Embryonic facial prominence (tissue), 1 donor: Measurements from ENCODE around the gene CISTR.
"Not testable (repeated sequence)": the region's sequence is repeated elsewhere in the genome, so short reads cannot be mapped to it uniquely, and the experiment has no call there.

Experiments
- DNase-seq: peaks from one replicate; pipeline ENCODE4 v3.0.0-alpha.2; 2016; ENCODE audit errors: extremely low spot score

Gene CISTR

GRCh38 chr12:53718567-53718966 is 33.2 kb downstream of the CISTR start:
- not testable (repeated sequence) for DNase-seq

GRCh38 chr12:53717319-53717718 is 34.5 kb downstream of the CISTR start:
- no peak for DNase-seq

- no peak for DNase-seq
Measured at GRCh38 chr12:53714004-53714403, 37.8 kb downstream of the CISTR start.

GRCh38 chr12:53713516-53713915 is 38.3 kb downstream of the CISTR start:
- DNase-seq, result no peak

GRCh38 chr12:53712059-53712643 is 39.6 kb downstream of the CISTR start:
- DNase-seq, result no peak

GRCh38 chr12:53710091-53710490 is 41.7 kb downstream of the CISTR start:
- no peak for DNase-seq

GRCh38 chr12:53709671-53710070 is 42.1 kb downstream of the CISTR start:
- no peak for DNase-seq

- no peak for DNase-seq
Measured at GRCh38 chr12:53706080-53706479, 45.7 kb downstream of the CISTR start.

GRCh38 chr12:53703756-53704155 is 48.0 kb downstream of the CISTR start:
- no peak for DNase-seq

- DNase-seq, result peak; percentile 20
Measured at GRCh38 chr12:53701518-53702264, 50.1 kb downstream of the CISTR start.

- no peak for DNase-seq
Measured at GRCh38 chr12:53700567-53700966, 51.2 kb downstream of the CISTR start.

GRCh38 chr12:53699678-53700025 is 52.1 kb downstream of the CISTR start:
- DNase-seq, result no peak

- DNase-seq, result no peak
Measured at GRCh38 chr12:53698948-53699677, 52.7 kb downstream of the CISTR start.

GRCh38 chr12:53696655-53697331 is 55.0 kb downstream of the CISTR start:
- no peak for DNase-seq
